Ishikawa (cell line): Measurements from ENCODE around the gene RAB22A.

Source experiments
- CEBPB ChIP-seq: IDR thresholded peaks from 2 replicates; pipeline ENCODE4 v1.6.1; 2012
- CREB1 ChIP-seq: IDR thresholded peaks from 2 replicates; pipeline ENCODE4 v1.6.1; 2012; ENCODE audit warnings: low read depth
- EGR1 ChIP-seq: IDR thresholded peaks from 2 replicates; pipeline ENCODE4 v1.6.1; 2012
- EP300 ChIP-seq: IDR thresholded peaks from 2 replicates; pipeline ENCODE4 v1.6.1; 2012; ENCODE audit warnings: borderline replicate concordance
- TAF1 ChIP-seq: IDR thresholded peaks from 2 replicates; pipeline ENCODE4 v1.6.1; 2012; ENCODE audit warnings: low read depth, mild to moderate bottlenecking
- YY1 ChIP-seq: IDR thresholded peaks from 2 replicates; pipeline ENCODE4 v1.6.1; 2012; ENCODE audit warnings: low read depth
- TF ChIP-seq, protein P1 (sequence below): IDR thresholded peaks from 2 replicates; pipeline ENCODE4 v1.6.1; 2012

DNA sequence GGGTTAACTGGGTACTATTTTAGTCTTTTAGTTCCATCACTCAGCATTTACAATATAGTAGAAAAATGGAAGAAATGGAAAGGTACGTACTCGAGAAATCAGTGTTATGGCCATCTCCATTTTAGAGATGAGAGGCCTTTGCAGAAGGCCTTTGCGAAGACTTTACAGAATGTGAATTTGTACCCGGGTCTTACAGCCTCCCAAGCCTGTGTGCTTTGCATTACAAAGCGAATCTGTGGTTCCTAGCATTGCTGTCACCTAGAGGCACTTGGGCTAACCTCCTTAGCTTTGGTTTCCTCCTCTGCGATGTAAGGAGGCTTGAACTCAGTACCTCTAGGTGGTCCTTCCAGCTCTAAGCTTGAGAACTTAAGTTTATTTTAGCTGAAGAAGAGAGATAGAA is 90.4 kb downstream of the RAB22A start:
- TF ChIP-seq CREB1 (no peak), CEBPB (no peak), EP300 (no peak), EGR1 (no peak), YY1 (no peak), TAF1 (no peak)
- TF ChIP-seq, protein P1, sequence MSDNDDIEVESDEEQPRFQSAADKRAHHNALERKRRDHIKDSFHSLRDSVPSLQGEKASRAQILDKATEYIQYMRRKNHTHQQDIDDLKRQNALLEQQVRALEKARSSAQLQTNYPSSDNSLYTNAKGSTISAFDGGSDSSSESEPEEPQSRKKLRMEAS: no peak
